Measurements from ENCODE around the gene LAGE3.
"Not testable (repeated sequence)": the region's sequence is repeated elsewhere in the genome, so short reads cannot be mapped to it uniquely, and the experiment has no call there.

Gene LAGE3

GRCh38 chrX:154501423-154501822 is 22.3 kb upstream of the LAGE3 start:
- DNase-seq, result not testable (repeated sequence)

GRCh38 chrX:154496591-154497137 is 17.6 kb upstream of the LAGE3 start:
- not testable (repeated sequence) for DNase-seq

- DNase-seq, result no peak
Measured at GRCh38 chrX:154495472-154495922, 16.4 kb upstream of the LAGE3 start.

- no peak for DNase-seq
Measured at GRCh38 chrX:154494715-154495114, 15.6 kb upstream of the LAGE3 start.

- DNase-seq, result peak; percentile 78 to 85
Measured at GRCh38 chrX:154490414-154491083, 11.5 kb upstream of the LAGE3 start, which contains the start of gene SLC10A3. TSS of gene SLC10A3 (minus strand) at chrX:154490629. CDS start at chrX:154488940, 1,689 bp downstream.

- DNase-seq, result no peak
Measured at GRCh38 chrX:154490021-154490413, 10.9 kb upstream of the LAGE3 start.

- DNase-seq, result no peak
Measured at GRCh38 chrX:154489182-154489581, 10.1 kb upstream of the LAGE3 start.

- no peak for DNase-seq
Measured at GRCh38 chrX:154488336-154489075, 9.4 kb upstream of the LAGE3 start.

- DNase-seq, result no peak
Measured at GRCh38 chrX:154487518-154488290, 8.6 kb upstream of the LAGE3 start.

GRCh38 chrX:154486396-154487207 is 7.5 kb upstream of the LAGE3 start, which contains the start of gene UBL4A:
TSS of gene UBL4A (minus strand) at chrX:154486615. CDS start at chrX:154486584, 31 bp downstream.
- DNase-seq, result no peak

GRCh38 chrX:154486052-154486395 is 6.9 kb upstream of the LAGE3 start:
- no peak for DNase-seq

GRCh38 chrX:154485150-154486051 is 6.3 kb upstream of the LAGE3 start:
- no peak for DNase-seq

GRCh38 chrX:154484255-154485149 is 5.4 kb upstream of the LAGE3 start:
- DNase-seq, result no peak

GRCh38 chrX:154483325-154483724 is 4.2 kb upstream of the LAGE3 start:
- DNase-seq, result no peak

- no peak for DNase-seq
Measured at GRCh38 chrX:154482786-154483185, 3.7 kb upstream of the LAGE3 start.

- DNase-seq, result no peak
Measured at GRCh38 chrX:154481911-154482601, 3.0 kb upstream of the LAGE3 start.

GRCh38 chrX:154481195-154481594 is 2.1 kb upstream of the LAGE3 start:
- no peak for DNase-seq

GRCh38 chrX:154477891-154478477 is 1.1 kb downstream of the LAGE3 start:
- DNase-seq, result no peak

- DNase-seq, result no peak
Measured at GRCh38 chrX:154476821-154477220, 2.3 kb downstream of the LAGE3 start.

Measured in SHP77 (cell line).